HL-60/S4 treated with phorbol 12-myristate 13-acetate at 8.2 ng/mL for 4 days and 3 days (cell line): ENCODE data around the gene LAMB4.

Experiments used
- in situ Hi-C: fragments of 300-500 bp; cut with MboI; formaldehyde crosslinking; loops from 2 replicates; pipeline ENCODE4 v1.15.0; 2022; ENCODE audit warnings: low sequenced_read_pairs

Gene LAMB4

DNA sequence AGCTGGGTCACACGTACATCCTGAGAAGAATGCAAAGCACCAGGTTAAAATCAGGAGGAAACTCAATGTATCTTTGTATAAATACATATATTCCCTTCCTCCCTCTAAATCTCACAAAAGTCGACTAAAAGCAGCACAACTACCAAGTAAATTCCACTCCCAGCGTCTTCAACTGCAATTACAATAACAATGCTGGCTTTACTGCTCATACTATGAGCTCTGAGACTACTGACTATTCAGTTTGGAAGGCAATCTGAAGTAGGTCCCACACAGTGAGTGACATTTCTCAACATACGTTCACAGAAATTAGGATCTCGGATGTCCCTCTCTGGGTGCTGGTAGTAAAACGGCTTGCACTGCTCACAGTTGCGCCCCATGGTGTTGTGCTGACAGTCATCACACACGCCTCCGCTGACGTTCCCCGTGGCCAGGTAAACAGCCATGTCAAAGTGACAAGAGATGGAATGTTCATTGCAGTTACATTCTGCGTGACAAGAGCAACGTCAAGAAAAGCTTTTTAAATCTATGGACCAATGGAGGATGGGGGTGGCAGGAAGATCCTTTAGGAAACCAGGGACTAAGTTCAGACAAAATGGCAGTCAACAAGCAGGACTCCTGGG, 154.7 kb downstream of the LAMB4 start:
- in situ Hi-C loops: no loop called here

DNA sequence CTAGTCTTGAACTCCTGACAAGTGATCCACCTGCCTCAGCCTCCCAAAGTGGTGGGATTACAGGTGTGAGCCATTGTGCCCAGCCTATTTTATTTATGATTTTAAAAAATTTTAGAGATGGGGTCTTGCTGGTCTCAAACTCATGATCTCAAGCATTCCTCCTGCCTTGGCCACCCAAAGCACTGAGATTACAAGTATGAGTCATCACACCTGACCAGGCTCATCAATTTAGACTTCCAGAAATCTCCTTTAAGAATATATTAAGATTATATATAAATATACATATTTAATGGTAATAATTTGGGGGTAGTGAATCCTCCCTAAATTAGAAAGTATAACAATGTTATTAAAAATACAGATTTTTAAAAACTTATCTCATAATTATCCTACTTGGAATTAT, 156.3 kb downstream of the LAMB4 start:
- in situ Hi-C loops: no loop called here
